ENCODE data around the gene KIF16B. TPM values are rescaled to one million over a fixed set of nuclear protein-coding genes. Genes with fewer than 3 reads are reported as not detected.

The KIF16B gene
- total and polyA plus RNA-seq, 4 donors: 5.1 to 19.7 (median 8.4) TPM

GRCh38 chr20:16360668-16361067, 212.6 kb downstream of the KIF16B start:
- Histone ChIP-seq H3K4me3 (ENCODE audit: low read depth in 1 of 3, low read length in 3 of 3) (no peak overlapping the region), H3K9ac (ENCODE audit: low read depth in 1 of 2, low read length in 2 of 2) (no peak overlapping the region), H3K9me3 (ENCODE audit: control insufficient read depth in 4 of 4, low read length in 3 of 4) (no peaks in the 10 kb centered on the region), H3K36me3 (ENCODE audit: control insufficient read depth in 4 of 4, insufficient read depth in 3 of 4, low read depth in 1 of 4, low read length in 3 of 4) (no peaks in the 10 kb centered on the region), H3K27ac (ENCODE audit: low read depth in 1 of 2, low read length in 2 of 2) (no peak overlapping the region), H3K4me1 (ENCODE audit: control insufficient read depth in 4 of 4, insufficient read depth in 4 of 4, low read length in 3 of 4) (no peaks in the 10 kb centered on the region), H3K27me3 (ENCODE audit: control insufficient read depth in 4 of 4, insufficient read depth in 4 of 4, low read length in 3 of 4) (no peaks in the 10 kb centered on the region)
- WGBS: 78% methylated on average over 5 of the region's 5 CpGs
- TF ChIP-seq GABPA (IDR thresholded peaks at IDR 0.05 in 1 of 2, conservative IDR thresholded peaks at IDR 0.05 in 1 of 2): no peak
- TF ChIP-seq ZBTB33 (IDR thresholded peaks at IDR 0.05): no peak
- TF ChIP-seq TAF1 (conservative IDR thresholded peaks at IDR 0.05): no peak
- TF ChIP-seq FOXA1 (IDR thresholded peaks at IDR 0.05): no peak
- TF ChIP-seq REST (IDR thresholded peaks at IDR 0.05): no peak
- TF ChIP-seq YY1 (IDR thresholded peaks at IDR 0.05): no peak
- TF ChIP-seq NR2F2 (IDR thresholded peaks at IDR 0.05): no peak
- TF ChIP-seq MAX (IDR thresholded peaks at IDR 0.05): no peak
- no peak for TF ChIP-seq HNF4A (conservative IDR thresholded peaks at IDR 0.05)
- no peak for TF ChIP-seq RAD21 (IDR thresholded peaks at IDR 0.05)
- no peak for TF ChIP-seq CTCF (IDR thresholded peaks at IDR 0.05; ENCODE audit: low read depth, low read length, missing input control)
- no peak for TF ChIP-seq FOXA2 (IDR thresholded peaks at IDR 0.05)
- no peak for TF ChIP-seq HNF4G (IDR thresholded peaks at IDR 0.05)
- no peak for TF ChIP-seq SP1 (IDR thresholded peaks at IDR 0.05)
- TF ChIP-seq ATF3 (IDR thresholded peaks at IDR 0.05): no peak
- no peak for TF ChIP-seq JUND (IDR thresholded peaks at IDR 0.05)
- TF ChIP-seq RXRA (IDR thresholded peaks at IDR 0.05): no peak
- no peak for DNase-seq (ENCODE audit: low spot score)

- no peak overlapping the region for H3K27ac ChIP-seq (ENCODE audit: low read depth in 1 of 2, low read length in 2 of 2)
- H3K9me3 ChIP-seq (ENCODE audit: control insufficient read depth in 4 of 4, low read length in 3 of 4): no peaks in the 10 kb centered on the region
- DNase-seq (ENCODE audit: low spot score): no peak
- H3K9ac ChIP-seq (ENCODE audit: low read depth in 1 of 2, low read length in 2 of 2): no peak overlapping the region
- TF ChIP-seq NR2F2 (IDR thresholded peaks at IDR 0.05): no peak
- no peak for TF ChIP-seq RAD21 (IDR thresholded peaks at IDR 0.05)
- TF ChIP-seq FOXA1 (IDR thresholded peaks at IDR 0.05): no peak
- TF ChIP-seq SP1 (IDR thresholded peaks at IDR 0.05): no peak
- TF ChIP-seq JUND (IDR thresholded peaks at IDR 0.05): no peak
- no peak for TF ChIP-seq GABPA (IDR thresholded peaks at IDR 0.05 in 1 of 2, conservative IDR thresholded peaks at IDR 0.05 in 1 of 2)
- TF ChIP-seq CTCF (IDR thresholded peaks at IDR 0.05; ENCODE audit: low read depth, low read length, missing input control): no peak
- no peaks in the 10 kb centered on the region for H3K4me1 ChIP-seq (ENCODE audit: control insufficient read depth in 4 of 4, insufficient read depth in 4 of 4, low read length in 3 of 4)
- H3K36me3 ChIP-seq (ENCODE audit: control insufficient read depth in 4 of 4, insufficient read depth in 3 of 4, low read depth in 1 of 4, low read length in 3 of 4): no peaks in the 10 kb centered on the region
- 92% methylated on average over 1 of the region's 1 CpG for WGBS
- H3K27me3 ChIP-seq (ENCODE audit: control insufficient read depth in 4 of 4, insufficient read depth in 4 of 4, low read length in 3 of 4): no peaks in the 10 kb centered on the region
- no peak overlapping the region for H3K4me3 ChIP-seq (ENCODE audit: low read depth in 1 of 3, low read length in 3 of 3)
Measured at GRCh38 chr20:16353417-16353781, 219.8 kb downstream of the KIF16B start.

Measured in liver (tissue), 9 donors.